Measurements from ENCODE around the gene FER. TPM values are rescaled to one million over a fixed set of nuclear protein-coding genes. Genes with fewer than 3 reads are reported as not detected.

The FER gene
- total and polyA plus RNA-seq, 2 of the 8 experiments (the other 6 are each of a cell fraction or from before 2014, with no cell fraction given): 1.3 to 15.8 TPM

DNA sequence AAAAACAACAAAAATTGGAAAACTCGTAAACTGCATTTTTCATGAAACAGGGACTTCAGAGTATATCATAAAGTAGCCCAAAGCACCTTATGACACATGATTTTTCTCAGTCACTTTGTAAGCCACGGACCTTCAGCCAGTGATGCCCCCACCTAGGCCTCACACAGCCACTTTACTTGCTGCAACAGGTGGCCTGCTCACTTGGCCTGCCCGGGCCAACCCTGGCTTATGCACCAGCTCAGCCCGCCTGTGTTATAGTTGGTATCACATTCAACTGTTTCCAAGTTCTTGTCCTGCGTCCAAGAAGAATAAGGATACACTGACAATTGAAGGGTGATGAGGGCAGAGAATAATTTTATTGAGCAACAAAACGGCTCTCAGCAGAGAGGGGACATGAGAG is 219.2 kb downstream of the FER start:
- Histone ChIP-seq H4K5ac (ENCODE audit: insufficient read length, low read depth, low read length) (no peak overlapping the region), H3K36me3 (ENCODE audit: control insufficient read depth in 2 of 4, insufficient read depth in 4 of 4, low read length in 3 of 4) (no peaks in the 10 kb centered on the region), H3K79me2 (ENCODE audit: control insufficient read depth in 1 of 2, insufficient read depth in 2 of 2, low read length in 2 of 2) (no peaks in the 10 kb centered on the region), H4K91ac (replicated peaks; ENCODE audit: insufficient read length, low read length) (no peak overlapping the region), H3K14ac (ENCODE audit: insufficient read length) (no peak overlapping the region), H3K9ac (replicated peaks in 1 of 4; ENCODE audit: extremely low read depth in 1 of 4, low read depth in 3 of 4, low read length in 3 of 4) (no peak overlapping the region), H3K79me1 (ENCODE audit: low read depth, low read length) (no peaks in the 10 kb centered on the region), H3K4me3 (ENCODE audit: extremely low read depth in 1 of 4, insufficient read depth in 2 of 4, low read depth in 3 of 4, low read length in 4 of 4) (no peak overlapping the region), H3K27ac (ENCODE audit: low read depth, low read length) (no peak overlapping the region), H2BK12ac (ENCODE audit: low read depth, low read length) (no peak overlapping the region), H3K18ac (ENCODE audit: extremely low read depth, low read length) (no peak overlapping the region), H2BK15ac (ENCODE audit: low read length) (no peak overlapping the region), H3K9me3 (ENCODE audit: insufficient read depth in 2 of 2, low read depth in 1 of 2, low read length in 1 of 2) (no peaks in the 10 kb centered on the region), H3K4me1 (replicated peaks in 1 of 4; ENCODE audit: control insufficient read depth in 3 of 4, insufficient read depth in 4 of 4, low read length in 3 of 4) (no peaks in the 10 kb centered on the region), H3K4me2 (ENCODE audit: insufficient read depth in 1 of 2, low read depth in 2 of 2, low read length in 2 of 2) (no peak overlapping the region), H3K23ac (ENCODE audit: insufficient read length) (no peak overlapping the region), H3K23me2 (ENCODE audit: low read depth, low read length) (no peaks in the 10 kb centered on the region), H2AK5ac (ENCODE audit: low read depth, low read length) (no peak overlapping the region), H4K8ac (ENCODE audit: extremely low read depth, insufficient read depth, low read length) (no peak overlapping the region), H4K20me1 (replicated peaks in 1 of 2; ENCODE audit: control insufficient read depth in 1 of 2, insufficient read depth in 2 of 2, low read length in 2 of 2) (no peaks in the 10 kb centered on the region), H3K56ac (replicated peaks; ENCODE audit: insufficient read length, low read depth, low read length) (no peak overlapping the region), H3K27me3 (replicated peaks in 1 of 4; ENCODE audit: control insufficient read depth in 3 of 4, extremely low read depth in 1 of 4, insufficient read depth in 3 of 4, low read length in 3 of 4) (no peaks in the 10 kb centered on the region), H3K4ac (replicated peaks; ENCODE audit: insufficient read length, low read depth, low read length) (no peak overlapping the region), H2BK5ac (ENCODE audit: low read depth, low read length) (no peak overlapping the region), H2AFZ (ENCODE audit: low read length) (no peak overlapping the region), H2BK20ac (ENCODE audit: low read length) (no peak overlapping the region), H2BK120ac (replicated peaks; ENCODE audit: low read depth, low read length) (no peak overlapping the region)
- ChIA-PET POLR2A (ENCODE audit: partially characterized antibody) (no interaction called here), CTCF (ENCODE audit: partially characterized antibody) (no interaction called here)
- no peak for FAIRE-seq
- no peak for DNase-seq (ENCODE audit: low read depth in 1 of 2, low spot score in 2 of 2)
- TF ChIP-seq RNF2 (IDR thresholded peaks at IDR 0.05; ENCODE audit: borderline replicate concordance, low read depth, low read length, missing control alignments, poor library complexity, severe bottlenecking): no peak
- TF ChIP-seq E2F6 (IDR thresholded peaks at IDR 0.05): no peak
- no peak for TF ChIP-seq CBX5 (IDR thresholded peaks at IDR 0.05; ENCODE audit: low read depth, low read length)
- WGBS, 2 experiments (ENCODE audit: extremely low coverage in 1 of 2, insufficient coverage in 1 of 2, insufficient read length in 1 of 2, insufficient replicate concordance in 2 of 2, low coverage in 1 of 2, low lambda C conversion rate in 2 of 2, missing lambda C conversion rate in 1 of 2): 94% methylated on average over 6 of the region's 6 CpGs; no CpG with 5 or more reads in 1 of the 2 experiments
